ENCODE results near the gene PDXK. TPM values are rescaled to one million over a fixed set of nuclear protein-coding genes. Genes with fewer than 3 reads are reported as not detected.

PDXK gene
- total and polyA plus RNA-seq, 10 of the 15 experiments (the other 5 are each of a cell fraction or from before 2014, with no cell fraction given): 3.7 to 141 (median 60.0) TPM

DNA sequence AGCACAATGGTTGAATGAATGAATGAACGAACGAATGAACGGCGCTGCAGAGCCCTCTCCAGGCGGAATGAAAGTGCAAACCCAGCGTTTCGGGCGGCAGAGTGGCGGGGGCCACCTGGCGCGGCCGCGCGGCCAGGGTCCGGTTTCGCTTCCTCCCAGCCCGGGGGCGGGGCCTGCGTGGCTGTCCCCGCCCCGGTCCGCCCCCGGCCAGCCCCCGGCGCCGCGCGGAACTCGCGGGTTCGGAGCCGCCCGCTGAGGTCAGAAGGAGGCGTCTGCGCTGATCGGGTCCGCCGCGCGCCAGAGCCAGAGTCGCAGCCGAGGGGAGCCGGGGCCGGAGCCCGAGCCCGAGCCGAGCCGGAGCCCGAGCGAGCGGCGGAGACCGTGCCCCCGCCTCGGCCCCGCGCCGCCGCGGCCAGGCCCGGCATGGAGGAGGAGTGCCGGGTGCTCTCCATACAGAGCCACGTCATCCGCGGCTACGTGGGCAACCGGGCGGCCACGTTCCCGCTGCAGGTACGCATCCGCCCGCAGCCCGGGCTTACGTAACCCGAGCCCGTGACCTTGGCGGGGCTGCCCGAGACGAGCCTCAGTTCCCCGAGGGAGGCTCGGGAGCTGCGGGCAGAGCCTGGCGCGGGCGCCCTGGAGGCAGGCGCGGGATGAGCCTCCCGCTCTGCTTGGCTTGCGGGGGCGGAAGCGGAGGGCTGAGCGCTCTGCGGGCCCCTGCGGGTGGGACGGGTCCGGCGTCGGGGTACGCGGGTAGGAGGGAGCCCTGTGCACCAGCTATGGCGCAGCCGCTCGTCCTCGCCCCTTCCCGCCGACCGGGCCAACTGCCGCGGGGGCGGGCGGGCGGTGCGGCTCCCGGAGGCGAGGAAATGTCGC is at the start of gene PDXK (continued):
- TF ChIP-seq CREM (IDR thresholded peaks at IDR 0.05; ENCODE audit: low read depth) (peak; percentile 24; the same call in 1 of the 2 replicates), NRF1 (conservative IDR thresholded peaks at IDR 0.05; ENCODE audit: low read depth, low read length) (no peak), KAT2A (conservative IDR thresholded peaks at IDR 0.05; ENCODE audit: control insufficient read depth, low read depth, low read length) (no peak), WRNIP1 (IDR thresholded peaks at IDR 0.05; ENCODE audit: borderline replicate concordance, low read depth, low read length) (no peak), FOS (IDR thresholded peaks at IDR 0.05; ENCODE audit: borderline replicate concordance, extremely low read depth, insufficient read length) (no peak), MYB (IDR thresholded peaks at IDR 0.05; ENCODE audit: borderline replicate concordance, low read depth, low read length) (no peak), PAX5 (IDR thresholded peaks at IDR 0.05; ENCODE audit: borderline replicate concordance, low read depth, low read length) (peak; percentile 23; the same call in 1 of the 2 replicates), BACH1 (IDR thresholded peaks at IDR 0.05; ENCODE audit: borderline replicate concordance) (0 out of 2 replicates have a peak, but pooled peaks have one; percentile 10), CBX3 (IDR thresholded peaks at IDR 0.05; ENCODE audit: borderline replicate concordance, low read depth) (no peak), ZNF687 (IDR thresholded peaks at IDR 0.05) (peak; percentile 72; the same call in 1 of the 2 replicates), EP300 (IDR thresholded peaks at IDR 0.05; ENCODE audit: borderline replicate concordance in 1 of 2, control insufficient read depth in 1 of 2, low read depth in 2 of 2, low read length in 2 of 2) (peak; percentile 12 to 41; a peak in 1 of 4 replicates), PBX3 (IDR thresholded peaks at IDR 0.05; ENCODE audit: insufficient replicate concordance, low read depth, low read length) (peak; percentile 6), FOXK2 (IDR thresholded peaks at IDR 0.05) (no peak), TCF12 (IDR thresholded peaks at IDR 0.05; ENCODE audit: low read depth, low read length) (peak; percentile 93), NFIC (IDR thresholded peaks at IDR 0.05; ENCODE audit: low read depth, low read length) (no peak)

Measured in GM12878 (cell line).